ENCODE results near the gene UBE2J2.

- peak; percentile 65 for TF ChIP-seq PRPF4 (IDR thresholded peaks at IDR 0.05; ENCODE audit: low read depth, low read length, poor library complexity, severe bottlenecking)
- no peak for TF ChIP-seq RNF2 (conservative IDR thresholded peaks at IDR 0.05; ENCODE audit: low read depth)
- TF ChIP-seq FOXO4 (CRISPR knock-in tag; conservative IDR thresholded peaks at IDR 0.05) = no peak
- no peak for TF ChIP-seq EZH2 (conservative IDR thresholded peaks at IDR 0.05; ENCODE audit: low read depth, low read length)
- TF ChIP-seq POLR2A (IDR thresholded peaks at IDR 0.05; ENCODE audit: insufficient read depth in 1 of 2, low read depth in 2 of 2, low read length in 2 of 2) = no peak
- TF ChIP-seq ZNF292 (CRISPR knock-in tag; IDR thresholded peaks at IDR 0.05; ENCODE audit: borderline replicate concordance, low read depth) = no peak
- TF ChIP-seq ELF1 (CRISPR knock-in tag; IDR thresholded peaks at IDR 0.05) = no peak
Measured at GRCh38 chr1:1233567-1233892, 40.1 kb downstream of the UBE2J2 start.

Measured in HepG2 (cell line).